GM19328 (cell line): ENCODE results near the gene INVS.
"Not testable (repeated sequence)": the region's sequence is repeated elsewhere in the genome, so short reads cannot be mapped to it uniquely, and the experiment has no call there.

ENCODE experiments used
- ATAC-seq: cut with Tn5 transposase; IDR thresholded peaks from one replicate; pipeline ENCODE4 v1.9.1; 2021; ENCODE audit warnings: mild to moderate bottlenecking, moderate library complexity; ENCODE audit not compliant: unreplicated experiment

INVS gene

DNA sequence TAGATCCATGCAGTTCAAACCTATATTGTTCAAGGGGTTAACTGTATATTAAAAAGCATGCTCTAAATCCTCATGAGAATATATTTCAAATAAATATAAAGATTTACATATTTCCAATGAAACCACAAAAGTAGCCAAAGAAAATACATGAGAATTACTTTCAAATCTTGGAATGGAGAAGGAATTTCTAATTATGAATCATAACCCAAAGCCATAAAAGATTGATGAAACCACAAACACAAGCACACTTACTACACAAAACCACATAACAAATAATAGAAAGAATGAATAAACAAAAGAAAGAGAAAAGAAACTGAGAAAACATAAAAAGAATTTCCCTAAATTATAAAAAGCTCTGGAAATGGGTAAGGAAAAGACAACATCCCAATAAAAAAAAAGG is 16.3 kb upstream of the INVS start:
- ATAC-seq = no peak

DNA sequence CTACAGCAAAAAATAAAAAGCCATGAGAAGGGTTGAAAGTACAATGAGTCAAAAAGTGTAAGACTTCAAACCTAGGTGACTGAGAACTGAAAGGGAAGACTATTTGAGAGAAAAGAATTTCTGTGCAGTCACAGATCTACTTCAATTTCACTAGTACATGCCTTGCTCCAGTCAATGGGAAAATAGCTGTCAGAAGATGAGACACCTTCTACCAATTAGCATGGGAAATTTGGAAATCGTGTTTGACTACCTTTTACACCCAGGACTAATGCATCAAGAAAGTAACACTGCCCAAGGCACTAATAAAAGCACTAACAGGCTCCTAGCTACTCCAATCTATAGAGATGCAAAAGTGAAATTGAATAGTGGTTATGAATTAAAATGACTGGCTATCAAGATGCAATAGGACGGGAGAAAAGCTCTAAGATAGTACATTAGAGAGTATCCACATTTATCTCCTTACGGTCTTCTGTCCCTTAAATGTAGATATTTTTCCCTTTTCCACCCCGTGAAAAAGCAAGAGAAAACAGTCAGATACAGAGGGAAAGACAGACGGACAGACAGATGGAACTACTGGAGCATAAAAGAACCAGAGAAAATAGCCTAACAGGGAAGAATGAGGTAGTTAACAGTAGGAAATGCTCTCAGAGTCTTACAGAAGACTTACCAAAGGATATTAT is 15.5 kb upstream of the INVS start:
- ATAC-seq = peak; percentile 26

DNA sequence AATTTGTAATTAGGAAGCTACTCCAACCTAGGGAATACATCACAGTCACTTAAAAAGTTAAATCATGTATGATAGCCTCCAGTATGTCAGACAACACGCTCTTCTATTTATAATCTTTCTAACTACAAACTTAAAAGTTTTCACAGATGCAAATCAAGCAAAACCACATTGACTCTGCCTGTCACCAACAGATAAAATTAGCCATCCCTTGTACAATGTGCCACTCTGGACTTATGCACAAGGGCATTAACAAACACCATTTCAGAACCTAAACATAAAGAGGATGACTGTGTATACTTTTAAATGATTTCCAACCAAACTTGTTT is 15.0 kb upstream of the INVS start:
- peak; percentile 49 for ATAC-seq

DNA sequence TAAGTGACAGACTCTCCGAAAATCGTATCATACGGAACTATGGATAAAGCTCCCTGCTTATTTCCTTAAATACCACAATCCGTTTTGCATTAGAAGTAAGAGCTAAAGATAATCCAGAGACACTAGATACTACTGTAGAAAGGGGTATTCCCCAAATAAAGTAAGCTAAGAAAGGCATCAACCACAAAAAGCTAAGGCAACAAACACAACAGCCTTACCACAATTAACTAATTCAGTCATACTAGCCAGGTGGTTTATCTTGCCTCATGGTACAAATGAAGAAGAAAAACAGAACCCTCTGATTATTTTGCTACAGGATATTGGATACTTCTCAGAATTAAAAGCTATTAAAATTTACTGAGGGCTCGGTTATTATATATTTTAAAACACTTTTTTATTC is 14.3 kb upstream of the INVS start:
- peak; percentile 74 for ATAC-seq

DNA sequence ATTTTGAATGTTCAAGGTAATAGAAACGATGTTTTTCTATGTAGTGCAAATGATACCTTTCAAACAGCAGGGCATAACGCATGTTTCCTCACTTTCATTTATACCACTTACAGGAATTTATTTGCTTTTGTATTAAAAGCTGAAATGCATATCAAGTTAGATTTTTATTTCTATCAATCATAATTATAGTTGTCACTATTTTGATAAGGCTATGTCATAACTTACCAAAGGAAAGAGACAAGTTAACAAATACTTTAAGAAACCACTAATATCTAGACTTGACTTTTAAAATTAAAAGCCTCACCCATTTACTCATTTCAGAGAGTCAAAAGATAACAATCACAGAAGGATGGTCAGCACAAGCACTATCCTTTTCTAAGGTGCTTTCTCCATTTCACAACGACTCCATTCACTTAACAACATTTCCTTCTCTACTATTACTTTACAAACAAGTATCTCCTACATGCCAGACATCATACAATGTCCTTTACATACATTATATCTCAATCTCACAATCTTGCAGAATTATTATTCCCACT is 12.9 kb upstream of the INVS start:
- no peak for ATAC-seq

DNA sequence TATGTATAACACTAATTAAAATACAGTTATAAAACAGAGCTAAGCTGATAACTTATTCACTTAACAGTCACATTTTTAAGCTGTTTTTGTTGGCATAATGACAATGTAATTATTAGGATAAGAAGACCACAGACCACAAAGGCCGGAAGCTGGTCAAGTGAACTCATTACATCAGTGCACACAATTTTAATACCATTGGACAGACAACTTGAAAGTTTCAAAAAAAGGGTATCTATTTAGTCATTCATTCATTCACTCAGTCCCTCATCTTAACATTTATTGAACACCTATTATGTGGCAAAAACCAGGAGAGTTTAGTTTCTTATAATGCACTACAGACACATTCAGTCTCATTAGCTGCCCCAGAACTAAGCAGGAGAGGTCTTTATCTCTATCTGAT is 11.8 kb upstream of the INVS start:
- ATAC-seq = no peak

DNA sequence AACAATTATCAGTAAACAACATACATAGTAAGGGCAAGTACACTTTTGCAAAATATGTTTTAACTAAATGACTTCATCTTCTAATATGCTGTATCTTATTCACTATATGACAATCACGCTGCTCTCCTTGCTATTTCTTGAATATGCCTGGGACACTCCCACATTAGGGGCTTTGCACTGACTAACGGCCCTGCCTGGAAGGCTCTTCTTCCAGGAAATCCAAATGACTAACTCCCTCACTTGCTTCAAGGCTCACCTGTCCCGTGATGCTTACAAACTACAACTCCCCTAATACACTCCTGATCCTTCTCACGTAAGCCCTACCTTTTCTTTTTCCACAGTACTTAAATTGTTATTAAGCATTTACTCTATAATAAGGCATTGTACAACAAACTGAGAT is 10.8 kb upstream of the INVS start:
- no peak for ATAC-seq

DNA sequence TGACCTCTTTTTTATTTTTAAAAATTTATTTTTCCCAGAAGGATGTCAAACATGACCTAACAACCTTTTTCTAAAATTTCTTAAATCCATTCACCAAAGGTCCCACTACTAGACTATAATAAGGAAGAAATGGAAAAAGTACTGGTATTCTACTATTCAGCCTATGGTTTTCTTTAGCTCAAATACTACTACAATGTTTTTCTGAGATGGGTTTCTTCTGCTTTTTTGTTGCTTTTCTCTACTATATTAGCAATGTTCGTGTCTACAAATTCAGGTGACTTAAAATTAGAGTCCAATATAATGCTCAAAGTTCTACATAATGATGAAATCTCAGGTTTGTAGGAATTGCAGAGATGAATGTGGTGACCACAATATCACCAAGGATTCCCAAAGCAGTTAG is 8.2 kb upstream of the INVS start:
- ATAC-seq = no peak

DNA sequence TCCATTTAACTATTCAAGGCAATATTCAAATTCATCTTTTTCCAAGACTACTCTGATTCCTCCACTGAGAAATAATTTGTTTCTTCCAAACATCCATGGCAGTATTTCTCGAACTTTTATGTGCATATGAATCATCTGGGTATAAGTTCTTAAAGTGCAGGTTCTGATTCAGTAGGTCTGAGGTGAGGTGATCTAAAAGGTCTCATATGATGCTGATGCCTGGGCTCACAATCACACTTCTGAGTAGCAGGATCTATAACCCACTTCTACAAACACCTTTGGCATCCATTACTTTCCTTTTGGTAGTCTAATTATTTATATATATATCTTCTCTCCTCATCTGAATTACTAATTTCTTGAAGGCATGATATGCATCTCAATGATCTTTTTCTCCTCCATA is 7.4 kb upstream of the INVS start:
- no peak for ATAC-seq

DNA sequence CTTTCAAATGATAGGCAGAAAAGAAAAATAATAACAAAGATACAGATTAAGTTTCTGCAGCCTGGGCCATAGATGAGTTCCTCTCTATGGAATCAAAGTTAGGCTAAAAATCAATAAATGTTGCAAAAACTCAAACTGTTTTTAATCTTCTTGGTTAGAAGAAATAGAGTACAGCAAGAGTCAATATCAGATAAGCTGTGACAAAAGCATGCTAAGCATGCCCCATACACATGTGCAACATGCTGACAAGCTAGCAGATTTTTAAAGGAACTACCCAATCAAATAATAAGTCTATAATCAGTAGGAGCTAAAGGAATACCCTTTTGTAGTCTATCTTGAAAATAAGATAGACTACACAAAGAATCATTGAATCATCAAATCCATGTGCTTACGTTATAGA is 7.0 kb upstream of the INVS start:
- ATAC-seq = no peak

DNA sequence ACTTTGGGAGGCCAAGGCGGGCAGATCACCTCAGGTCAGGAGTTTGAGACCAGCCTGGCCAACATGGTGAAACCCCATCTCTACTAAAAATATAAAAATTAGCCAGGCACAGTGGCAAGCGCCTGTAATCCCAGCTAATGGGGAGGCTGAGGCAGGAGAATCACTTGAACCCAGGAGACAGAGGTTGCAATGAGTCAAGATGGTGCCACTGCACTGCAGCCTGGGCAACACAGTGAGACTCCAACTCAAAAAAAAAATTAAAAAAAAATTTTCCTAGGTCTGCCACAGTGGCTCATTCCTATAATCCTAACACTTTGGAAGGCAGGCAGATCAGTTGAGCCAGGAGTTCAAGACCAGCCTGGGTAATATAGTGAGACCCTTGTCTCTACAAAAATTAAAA is 4.6 kb upstream of the INVS start:
- not testable (repeated sequence) for ATAC-seq

DNA sequence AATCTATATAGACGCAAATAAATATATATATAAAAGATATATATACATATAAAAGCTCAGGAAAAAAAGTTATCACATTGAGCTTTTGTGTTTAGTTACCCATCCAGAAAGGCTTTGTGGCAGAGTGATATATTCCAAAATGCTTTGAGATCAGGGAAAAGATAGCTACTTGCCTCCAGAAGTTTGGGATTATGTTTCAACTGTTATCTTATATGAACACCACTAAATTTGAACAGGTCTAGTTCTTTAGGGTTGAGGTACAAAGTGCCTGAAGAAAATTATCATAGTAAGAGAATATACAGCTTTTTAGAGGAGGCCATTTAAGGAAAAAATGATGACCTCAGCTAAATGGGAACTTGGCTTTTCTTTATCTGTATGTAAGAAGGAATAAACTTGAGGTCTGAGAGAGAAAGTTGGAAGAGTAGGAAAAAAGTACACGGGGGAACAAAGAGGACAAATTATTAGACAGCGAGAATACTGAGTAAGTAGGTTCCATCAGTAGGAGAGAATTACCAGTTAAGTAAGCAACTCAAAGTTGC is 2.6 kb upstream of the INVS start:
- no peak for ATAC-seq

DNA sequence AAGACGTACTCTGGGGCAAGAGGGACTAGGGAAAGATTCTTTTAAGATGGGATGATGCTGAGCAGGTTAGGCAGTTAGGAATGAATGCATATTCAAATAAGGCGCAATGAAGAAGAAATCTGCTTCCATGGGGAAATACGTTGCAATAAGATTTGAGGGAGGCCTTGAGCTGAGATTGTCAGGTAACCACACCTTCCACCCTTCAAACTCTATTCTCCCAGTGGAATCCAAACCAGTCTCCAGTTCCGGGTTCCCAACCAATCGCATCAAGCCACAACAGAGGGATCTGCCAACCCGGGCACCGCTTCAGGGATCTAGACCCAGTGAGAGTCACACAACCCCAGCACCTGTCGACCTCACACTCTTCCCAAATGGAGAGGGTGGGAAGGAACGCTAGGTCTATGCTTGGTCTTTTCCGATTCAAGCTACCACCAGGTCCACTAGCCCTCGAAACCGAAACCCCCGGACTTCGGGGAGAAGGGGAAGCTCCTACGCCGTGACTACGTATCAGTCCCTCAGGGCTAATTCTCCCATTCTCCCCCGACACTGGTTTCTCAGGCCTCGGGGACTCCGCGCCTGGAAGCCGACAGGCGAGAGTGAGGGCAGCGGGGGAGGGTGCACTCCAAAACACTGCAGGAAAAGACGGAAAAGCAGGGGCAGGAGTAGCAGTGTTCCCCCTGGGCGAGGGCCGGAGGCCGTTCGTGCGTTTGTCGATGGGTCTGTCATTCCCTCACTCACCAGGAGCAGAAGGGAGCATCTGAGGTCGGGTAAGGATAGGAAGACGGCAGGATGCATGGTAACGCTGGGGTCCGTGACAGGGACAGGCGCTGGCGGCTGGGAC is 777 bp upstream of the INVS start:
- no peak for ATAC-seq

DNA sequence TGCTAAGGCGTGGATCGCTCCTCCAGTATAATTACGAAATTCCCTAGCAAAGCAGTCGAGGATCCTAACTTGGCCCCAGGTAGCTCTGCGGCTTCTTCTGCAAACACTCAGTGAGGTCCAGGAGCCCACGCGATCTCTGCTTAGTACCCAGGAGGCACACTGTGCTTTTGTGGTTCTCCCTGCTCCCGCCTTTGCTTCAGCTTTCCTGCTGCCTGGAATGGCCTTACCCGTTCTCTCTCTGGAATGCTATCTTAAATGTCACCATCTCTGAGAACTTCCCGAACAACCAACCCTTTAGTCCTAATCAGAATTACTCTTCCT is 639 bp downstream of the INVS start:
- ATAC-seq = no peak

DNA sequence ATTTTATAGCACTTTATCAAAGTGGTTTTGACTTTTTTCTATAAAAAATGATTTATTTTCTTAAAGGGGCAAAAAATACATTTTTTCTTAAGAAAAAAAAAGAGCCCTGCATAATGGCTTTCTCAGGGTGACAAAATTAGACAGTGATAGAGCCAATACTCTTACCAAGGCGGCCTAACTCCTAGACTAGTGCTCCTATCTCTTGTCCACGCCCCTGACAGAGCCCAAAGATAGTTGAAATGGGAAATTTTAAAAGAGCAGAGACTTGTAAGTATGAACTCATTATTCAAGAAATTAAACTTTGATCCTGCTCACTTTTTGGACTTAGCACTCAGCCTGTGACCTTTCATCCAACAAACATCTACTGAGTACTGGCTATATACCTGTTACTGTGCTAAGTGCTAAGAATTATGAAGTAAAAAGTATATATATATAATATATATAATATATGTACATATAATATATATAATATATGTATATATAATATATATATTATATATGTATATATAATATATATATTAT is 1.2 kb downstream of the INVS start:
- ATAC-seq = no peak

DNA sequence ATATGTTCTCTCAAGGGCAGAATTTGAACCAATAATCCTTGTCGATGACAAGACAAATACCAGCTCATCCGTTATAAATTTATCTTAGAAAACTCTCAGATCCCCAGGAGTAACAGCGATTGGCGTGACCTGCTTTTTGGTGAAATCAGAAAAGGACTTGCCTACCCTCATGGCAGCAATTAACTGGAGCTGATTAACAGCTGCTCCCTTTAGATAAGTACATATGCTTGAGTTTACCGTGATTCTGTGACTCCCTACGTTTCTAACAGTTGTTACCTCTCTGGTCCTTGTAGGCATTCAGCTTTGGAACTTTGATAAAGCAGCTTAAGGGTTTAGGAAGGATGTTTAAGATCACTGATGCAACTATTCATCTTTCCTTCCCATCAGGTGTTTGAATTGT is 2.6 kb downstream of the INVS start:
- no peak for ATAC-seq

DNA sequence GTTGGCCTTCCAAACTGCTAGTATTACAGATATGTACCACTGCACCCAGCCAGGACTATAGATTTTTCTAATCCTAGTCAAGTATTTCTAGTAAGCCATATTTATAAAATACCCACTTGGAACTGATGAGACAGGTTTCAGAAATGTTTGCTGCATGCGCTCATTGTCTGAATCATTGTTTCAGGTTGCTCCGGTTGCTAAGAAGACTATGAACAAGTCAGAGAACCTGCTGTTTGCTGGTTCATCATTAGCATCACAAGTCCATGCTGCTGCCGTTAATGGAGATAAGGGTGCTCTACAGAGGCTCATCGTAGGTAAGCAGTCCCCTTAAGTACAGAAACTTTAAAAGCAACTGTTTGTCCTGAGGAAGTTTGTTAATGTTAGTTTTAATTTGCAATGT is 5.3 kb downstream of the INVS start:
- ATAC-seq = no peak

DNA sequence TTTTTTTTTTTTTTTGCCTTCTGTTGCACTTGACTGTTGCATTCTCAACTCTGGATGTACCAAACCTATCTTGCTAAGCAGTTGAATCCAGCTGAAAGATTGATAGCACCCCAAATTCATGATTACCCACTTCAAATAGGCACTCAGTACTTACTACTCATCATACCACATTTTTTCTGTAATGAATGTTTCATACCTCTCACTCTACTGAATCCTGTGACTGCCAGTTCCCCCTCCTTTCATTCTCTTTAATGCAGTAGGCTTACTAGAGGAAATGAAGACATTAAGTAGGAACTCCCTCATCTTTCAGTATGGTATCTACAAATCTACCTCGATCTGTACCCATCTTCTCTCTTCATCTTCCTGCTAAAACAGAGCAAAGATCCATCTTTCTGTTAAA is 6.8 kb downstream of the INVS start:
- no peak for ATAC-seq

DNA sequence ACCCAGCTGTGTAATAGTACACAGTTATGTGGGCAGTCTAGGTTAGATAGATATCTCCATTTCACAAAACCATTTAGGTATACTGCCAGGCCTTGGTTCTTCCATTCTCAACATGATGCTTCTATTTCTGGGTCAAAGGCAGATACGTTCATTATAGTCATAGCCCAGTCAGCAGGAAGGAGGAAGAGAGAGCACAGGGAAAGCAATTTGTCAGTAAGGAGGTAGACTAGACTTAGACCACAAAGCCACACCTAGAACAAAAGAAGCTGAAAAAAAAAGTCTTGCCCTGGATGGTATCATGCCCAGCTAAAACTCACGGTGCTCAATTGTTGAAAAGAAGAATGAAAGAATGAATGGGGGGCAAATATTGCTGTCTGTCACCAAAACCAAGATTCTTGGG is 7.6 kb downstream of the INVS start:
- no peak for ATAC-seq

DNA sequence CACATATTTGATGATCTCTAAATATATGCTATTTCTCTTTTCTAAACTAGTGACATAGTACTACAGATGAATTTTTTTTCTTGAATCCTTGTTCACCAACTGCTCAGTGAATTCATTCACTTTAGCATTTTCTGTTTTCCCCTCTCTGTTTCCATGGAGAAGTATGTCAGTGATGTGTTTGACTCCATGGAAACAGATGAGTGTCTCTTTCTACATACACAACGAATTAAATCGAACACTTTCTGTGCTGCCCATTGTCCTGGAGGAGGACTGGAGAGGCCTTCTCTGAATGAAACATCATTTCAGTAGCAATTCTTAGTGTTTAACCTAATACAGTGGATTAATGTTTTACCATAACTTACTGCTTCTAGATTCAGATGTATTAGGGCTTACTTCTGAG is 9.5 kb downstream of the INVS start:
- no peak for ATAC-seq

DNA sequence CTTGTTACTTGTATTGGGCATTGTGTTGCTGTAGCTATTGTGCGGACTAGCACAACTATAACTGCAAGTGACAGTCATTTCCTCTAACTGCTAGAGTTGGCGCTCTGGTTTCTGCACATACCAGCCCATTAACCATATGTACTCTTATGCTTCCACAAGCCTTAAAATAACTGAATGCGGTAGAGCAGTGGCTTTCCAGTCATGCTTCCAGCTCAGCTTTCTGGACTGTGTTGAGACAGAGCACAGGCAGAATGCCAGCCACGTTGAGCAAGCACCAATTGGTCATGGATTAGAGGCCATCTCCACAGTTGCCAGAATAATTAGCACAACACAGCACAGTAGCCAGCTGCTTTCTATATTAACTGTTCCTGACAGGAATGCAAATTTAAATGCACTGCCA is 12.2 kb downstream of the INVS start:
- no peak for ATAC-seq

DNA sequence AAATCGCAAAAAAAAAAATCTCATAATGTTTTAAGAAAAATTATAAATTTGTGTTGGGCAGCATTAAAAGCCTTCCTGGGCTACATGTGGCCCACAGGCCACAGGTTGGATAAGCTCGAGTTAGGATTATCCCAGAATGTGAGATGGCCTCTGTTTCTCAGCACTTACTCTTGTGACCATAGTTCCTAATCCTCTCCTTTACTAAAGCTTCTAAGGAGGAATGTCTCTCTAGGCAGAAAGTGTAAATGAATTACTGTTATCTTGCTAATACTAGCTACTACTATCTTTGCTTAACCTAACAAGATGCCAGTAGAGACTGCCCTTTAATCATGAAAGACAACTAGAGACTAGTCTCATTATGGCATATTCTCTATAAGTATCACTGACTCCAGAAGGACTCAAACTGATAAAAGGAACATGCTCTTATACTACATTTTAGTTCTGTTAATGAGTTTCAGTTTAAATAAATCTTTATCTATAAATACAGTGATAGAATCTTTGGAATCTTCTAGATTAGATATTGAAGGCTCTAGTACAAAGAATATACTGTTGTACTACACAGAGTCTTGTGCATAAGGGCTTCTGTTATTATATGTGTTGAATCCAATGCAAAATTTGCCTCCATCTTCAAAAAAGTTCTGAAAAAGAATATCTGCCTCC is 13.8 kb downstream of the INVS start:
- ATAC-seq = no peak
